ENCODE results near the gene FOXN1.

GRCh38 chr17:28529013-28529400, 22.9 kb downstream of the FOXN1 start:
- TF ChIP-seq BCL3 (IDR thresholded peaks at IDR 0.05) (no peak), HOXA7 (CRISPR knock-in tag; IDR thresholded peaks at IDR 0.05) (no peak), BHLHE40 (IDR thresholded peaks at IDR 0.05; ENCODE audit: low read depth, low read length) (no peak), NFE2L2 (conservative IDR thresholded peaks at IDR 0.05; ENCODE audit: low read length) (no peak), EP300 (IDR thresholded peaks at IDR 0.05) (no peak), HDAC2 (IDR thresholded peaks at IDR 0.05) (no peak), CTCF (IDR thresholded peaks at IDR 0.05) (no peak), TFCP2L1 (CRISPR knock-in tag; IDR thresholded peaks at IDR 0.05) (no peak), POLR2A (IDR thresholded peaks at IDR 0.05; ENCODE audit: low read length) (no peak), REST (IDR thresholded peaks at IDR 0.05) (no peak), NPAS2 (CRISPR knock-in tag; IDR thresholded peaks at IDR 0.05; ENCODE audit: borderline replicate concordance) (no peak), ZC3H11A (IDR thresholded peaks at IDR 0.05) (no peak)

All from A549 (cell line).